HG02623 (cell line): ENCODE data around the gene PDE6A.

ENCODE experiments used
- ATAC-seq: cut with Tn5 transposase; IDR thresholded peaks from one replicate; pipeline ENCODE4 v1.9.1; 2021; ENCODE audit warnings: moderate library complexity; ENCODE audit not compliant: unreplicated experiment

Gene PDE6A

GRCh38 chr5:149930749-149931574, 13.6 kb downstream of the PDE6A start:
- ATAC-seq, result no peak

- no peak for ATAC-seq
These were observed 14.4 kb downstream of the PDE6A start for GRCh38 chr5:149930043-149930748.

GRCh38 chr5:149924486-149924885, 20.1 kb downstream of the PDE6A start:
- ATAC-seq, result no peak

- no peak for ATAC-seq
These were observed 21.6 kb downstream of the PDE6A start for GRCh38 chr5:149922950-149923349.

GRCh38 chr5:149921597-149921996, 23.0 kb downstream of the PDE6A start:
- no peak for ATAC-seq

- no peak for ATAC-seq
These were observed 27.4 kb downstream of the PDE6A start for GRCh38 chr5:149917073-149917676.

- ATAC-seq, result no peak
These were observed 28.1 kb downstream of the PDE6A start for GRCh38 chr5:149916334-149917072.

GRCh38 chr5:149915392-149916260, 29.0 kb downstream of the PDE6A start:
- no peak for ATAC-seq

- ATAC-seq, result no peak
These were observed 30.9 kb downstream of the PDE6A start for GRCh38 chr5:149913436-149914419.

GRCh38 chr5:149912226-149912871, 32.2 kb downstream of the PDE6A start:
- no peak for ATAC-seq

GRCh38 chr5:149911031-149911430, 33.6 kb downstream of the PDE6A start:
- no peak for ATAC-seq

GRCh38 chr5:149907828-149908227, 36.8 kb downstream of the PDE6A start:
- ATAC-seq, result no peak

GRCh38 chr5:149904977-149905376, 39.6 kb downstream of the PDE6A start:
- no peak for ATAC-seq

GRCh38 chr5:149904293-149904886, 40.2 kb downstream of the PDE6A start:
- ATAC-seq, result no peak

- ATAC-seq, result no peak
These were observed 41.2 kb downstream of the PDE6A start for GRCh38 chr5:149903404-149903803.

GRCh38 chr5:149902177-149902576, 42.4 kb downstream of the PDE6A start:
- ATAC-seq, result no peak

- no peak for ATAC-seq
These were observed 43.1 kb downstream of the PDE6A start for GRCh38 chr5:149901511-149901910.

- ATAC-seq, result no peak
These were observed 44.2 kb downstream of the PDE6A start for GRCh38 chr5:149900390-149900789.
